IMR-90 (cell line): Measurements from ENCODE around the gene TBC1D1. TPM values are rescaled to one million over a fixed set of nuclear protein-coding genes. Genes with fewer than 3 reads are reported as not detected.

Experiments
- ATAC-seq: fragments of 200-7000 bp; cut with Tn5 transposase; 2 replicates; pipeline ENCODE4 v1.9.1; 2020; ENCODE audit warnings: low read depth, mild to moderate bottlenecking, moderate library complexity
- BruUV-seq: library from RNA; stranded (reverse); fragments of 400-500 nt; replicated peaks from 2 replicates; lab custom pipeline; 2021; lab: Mats Ljungman, UMichigan
- CTCF ChIA-PET: fragments of 300-600 bp; formaldehyde crosslinking; extraction: SDS; loops from one replicate; lab custom pipeline; 2021; ENCODE audit warnings: antibody characterized with exemption; lab: Yijun Ruan, JAX
- POLR2A ChIA-PET: fragments of 300-600 bp; sonication (Branson Sonifier 250); formaldehyde crosslinking; loops from one replicate; lab custom pipeline; 2022; ENCODE audit warnings: antibody characterized with exemption; ENCODE audit not compliant: unreplicated experiment; lab: Charles Lee
- DNase-seq: peaks from one replicate; pipeline ENCODE4 v3.0.0; 2013
- H2AFZ ChIP-seq: replicated peaks from 2 replicates; pipeline ENCODE3; 2013; ENCODE audit warnings: low read length, mild to moderate bottlenecking; ENCODE audit not compliant: poor library complexity
- H2AK5ac ChIP-seq: 2 replicates; pipeline ENCODE4 v1.6.1; 2013; ENCODE audit warnings: low read depth, low read length, inconsistent platforms
- H2AK9ac ChIP-seq: replicated peaks from 2 replicates; pipeline ENCODE3; 2013; ENCODE audit warnings: mild to moderate bottlenecking, low read depth, low read length, moderate library complexity; ENCODE audit not compliant: poor library complexity
- H2BK120ac ChIP-seq: 2 replicates; pipeline ENCODE4 v1.6.1; 2013; ENCODE audit warnings: low read depth, low read length, inconsistent platforms
- H2BK15ac ChIP-seq: 3 replicates; pipeline ENCODE4 v1.6.1; 2013; ENCODE audit warnings: low read depth, low read length, inconsistent platforms
- H2BK20ac ChIP-seq: 2 replicates; pipeline ENCODE4 v1.6.1; 2013; ENCODE audit warnings: low read depth, mild to moderate bottlenecking, inconsistent platforms, low read length, moderate library complexity
- H2BK5ac ChIP-seq: 2 replicates; pipeline ENCODE4 v1.6.1; 2013; ENCODE audit warnings: mild to moderate bottlenecking, low read depth, low read length, inconsistent platforms; ENCODE audit not compliant: poor library complexity, severe bottlenecking
- H3K14ac ChIP-seq: replicated peaks from 2 replicates; pipeline ENCODE4 v1.6.1; 2013; ENCODE audit warnings: low read depth, low read length, inconsistent platforms
- H3K18ac ChIP-seq: 2 replicates; pipeline ENCODE4 v1.6.1; 2013; ENCODE audit warnings: low read depth, low read length, control low read depth
- H3K23ac ChIP-seq: 2 replicates; pipeline ENCODE4 v1.6.1; 2013; ENCODE audit warnings: low read depth, low read length, inconsistent platforms
- H3K27ac ChIP-seq: 2 replicates; pipeline ENCODE4 v1.5.1; 2013; ENCODE audit warnings: mild to moderate bottlenecking, control low read depth, low read length; ENCODE audit not compliant: insufficient read depth
- H3K27me3 ChIP-seq: 2 replicates; pipeline ENCODE4 v1.6.1; 2013; ENCODE audit warnings: low read length; ENCODE audit not compliant: control insufficient read depth, insufficient read depth
- H3K36me3 ChIP-seq: 2 replicates; pipeline ENCODE4 v1.6.1; 2013; ENCODE audit warnings: low read length, mixed read lengths; ENCODE audit not compliant: control insufficient read depth, insufficient read depth
- H3K4ac ChIP-seq: 2 replicates; pipeline ENCODE4 v1.6.1; 2013; ENCODE audit warnings: low read depth, low read length, inconsistent platforms
- H3K4me1 ChIP-seq: 2 replicates; pipeline ENCODE4 v1.6.1; 2013; ENCODE audit warnings: low read length, mixed read lengths; ENCODE audit not compliant: control insufficient read depth, insufficient read depth
- H3K4me2 ChIP-seq: 2 replicates; pipeline ENCODE4 v1.6.1; 2013; ENCODE audit warnings: low read depth, mild to moderate bottlenecking, control low read depth, low read length, moderate library complexity
- H3K4me3 ChIP-seq: 2 replicates; pipeline ENCODE4 v1.5.1; 2013; ENCODE audit warnings: low read depth, mild to moderate bottlenecking, control low read depth, low read length, moderate library complexity; ENCODE audit not compliant: insufficient read depth
- H3K56ac ChIP-seq: 2 replicates; pipeline ENCODE4 v1.6.1; 2013; ENCODE audit warnings: low read length, inconsistent platforms; ENCODE audit not compliant: insufficient read depth; ENCODE audit errors: extremely low read depth
- H3K79me1 ChIP-seq, 2 experiments: 2 replicates each; pipeline ENCODE4 v1.6.1; 2013; ENCODE audit warnings: low read length in 2 of 2, inconsistent platforms in 1 of 2, low read depth in 1 of 2
- H3K9ac ChIP-seq: 2 replicates; pipeline ENCODE4 v1.6.1; 2013; ENCODE audit warnings: low read depth, low read length, control low read depth
- H3K9me1 ChIP-seq: 2 replicates; pipeline ENCODE4 v1.6.1; 2013; ENCODE audit warnings: low read length, inconsistent platforms; ENCODE audit not compliant: insufficient read depth
- H3K9me3 ChIP-seq: 2 replicates; pipeline ENCODE4 v1.6.1; 2013; ENCODE audit warnings: low read length; ENCODE audit not compliant: control insufficient read depth, insufficient read depth
- H4K20me1 ChIP-seq: 2 replicates; pipeline ENCODE4 v1.6.1; 2013; ENCODE audit warnings: low read length, inconsistent platforms; ENCODE audit not compliant: insufficient read depth
- H4K5ac ChIP-seq: 2 replicates; pipeline ENCODE4 v1.6.1; 2013; ENCODE audit warnings: mild to moderate bottlenecking, low read depth, low read length, control low read depth
- H4K8ac ChIP-seq, 2 experiments: 2 replicates each; pipeline ENCODE4 v1.6.1; 2013; ENCODE audit warnings: low read depth in 2 of 2, low read length in 2 of 2, control low read depth in 1 of 2, inconsistent platforms in 1 of 2
- H4K91ac ChIP-seq: 2 replicates; pipeline ENCODE4 v1.6.1; 2013; ENCODE audit warnings: low read depth, low read length, inconsistent platforms; ENCODE audit not compliant: insufficient read depth
- FOS ChIP-seq: fragments of 150-350 bp; IDR thresholded peaks from 2 replicates; pipeline ENCODE4 v1.6.1; 2016; ENCODE audit warnings: low read depth, low read length
- WGBS, 2 experiments: methylation state at CpG; one replicate each; pipeline versions ENCODE4 v1.1.5 to v1.1.7; 2013; ENCODE audit warnings: missing lambda C conversion rate in 2 of 2; ENCODE audit not compliant: insufficient read length in 1 of 2; ENCODE audit errors: extremely low coverage in 2 of 2; 5-methylcytosine and 5-hydroxymethylcytosine counted together
- dilution Hi-C: fragments of 300-500 bp; cut with HindIII; formaldehyde crosslinking; loops from one replicate; pipeline ENCODE4 v1.14.3; 2018; ENCODE audit warnings: low sequenced_read_pairs; ENCODE audit not compliant: unreplicated experiment
- in situ Hi-C: fragments of 300-500 bp; cut with MboI; formaldehyde crosslinking; loops from 3 replicates; pipeline ENCODE4 v1.14.3; 2019; ENCODE audit warnings: low sequenced_read_pairs, inconsistent platforms, mixed read lengths
- intact Hi-C: fragments of 100-400 bp; cut with micrococcal nuclease; formaldehyde crosslinking; loops from 2 replicates; pipeline ENCODE4 v1.10.0; 2022
- polyA plus RNA-seq, 3 experiments: library from polyadenylated mRNA; depleted of rRNA; stranded (reverse); fragments of >200 nt; gene quantifications; 2 replicates each; pipeline ENCODE4 v1.2.3, GENCODE V29; 2012; ENCODE audit warnings: low replicate concordance in 1 of 3
- total RNA-seq: library from RNA; depleted of rRNA; stranded (reverse); fragments of >200 nt; gene quantifications from 2 replicates; pipeline ENCODE4 v1.2.3, GENCODE V29; 2012

The TBC1D1 gene
- total and polyA plus RNA-seq, 2 of the 4 experiments (the other 2 are of a cell fraction), result 42.4 to 104 TPM

- no peak overlapping the region for H3K4me2 ChIP-seq
- ATAC-seq, result no peak
- no peaks in the 10 kb centered on the region for H3K79me1 ChIP-seq
Measured at GRCh38 chr4:37910091-37910486, 19.2 kb downstream of the TBC1D1 start.

More at GRCh38 chr4:37910091-37910486, 19.2 kb downstream of the TBC1D1 start:
- H3K36me3 ChIP-seq, result no peaks in the 10 kb centered on the region
- no peak overlapping the region for H3K18ac ChIP-seq
- no peaks in the 10 kb centered on the region for H4K20me1 ChIP-seq
- no peak for TF ChIP-seq FOS
- no peak overlapping the region for H2BK20ac ChIP-seq
- H3K4me1 ChIP-seq, result no peaks in the 10 kb centered on the region
- no peak overlapping the region for H3K56ac ChIP-seq
- H2AFZ ChIP-seq, result no peak overlapping the region
- DNase-seq, result no peak
- no peak overlapping the region for H2AK9ac ChIP-seq
- no peak overlapping the region for H4K5ac ChIP-seq
- H3K14ac ChIP-seq, result no peak overlapping the region
- H3K9me3 ChIP-seq, result no peaks in the 10 kb centered on the region
- in situ Hi-C loops (no loop called here), dilution Hi-C loops (no loop called here), intact Hi-C loops (no loop called here)
- H3K27ac ChIP-seq, result no peak overlapping the region
- no peak overlapping the region for H3K23ac ChIP-seq
- H3K27me3 ChIP-seq, result peaks cover 19% of the 10 kb centered on the region
- ChIA-PET CTCF (no interaction called here), POLR2A (no interaction called here)
- WGBS, 2 experiments, result no CpG with 5 or more reads among the region's 1 CpG
- H3K9ac ChIP-seq, result no peak overlapping the region
- H3K4me3 ChIP-seq, result no peak overlapping the region
- no peak overlapping the region for H2BK120ac ChIP-seq
- no TSS peak for BruUV-seq
- no peak overlapping the region for H2BK5ac ChIP-seq
- H4K8ac ChIP-seq, result no peak overlapping the region
- H2BK15ac ChIP-seq, result no peak overlapping the region
- no peak overlapping the region for H2AK5ac ChIP-seq
- no peak overlapping the region for H4K91ac ChIP-seq
- H3K9me1 ChIP-seq, result no peaks in the 10 kb centered on the region
- no peak overlapping the region for H3K4ac ChIP-seq
